ACHN (cell line): ENCODE data around the gene FAM193A.
"Not testable (repeated sequence)": the region's sequence is repeated elsewhere in the genome, so short reads cannot be mapped to it uniquely, and the experiment has no call there.

ENCODE experiments used
- DNase-seq: peaks from one replicate; pipeline ENCODE4 v3.0.0-alpha.2; 2015
- in situ Hi-C: cut with HindIII; loops from 2 replicates; pipeline ENCODE4 v1.10.0; 2017; ENCODE audit warnings: low sequenced_read_pairs, low pct_ligation_motif_present, low pct_unique_long_range_greater_than_20kb

The FAM193A gene

GRCh38 chr4:2512396-2513135 lies 23.9 kb upstream of the FAM193A start:
- no peak for DNase-seq
- in situ Hi-C loops = no loop called here

- DNase-seq, in situ Hi-C loops: not testable (repeated sequence)
Measured at GRCh38 chr4:2514193-2514592, 22.3 kb upstream of the FAM193A start.

- DNase-seq, in situ Hi-C loops: not testable (repeated sequence)
Measured at GRCh38 chr4:2514944-2515343, 21.5 kb upstream of the FAM193A start.

- no peak for DNase-seq
- in situ Hi-C loops = no loop called here
Measured at GRCh38 chr4:2515830-2516550, 20.5 kb upstream of the FAM193A start.

- no peak for DNase-seq
- in situ Hi-C loops = no loop called here
Measured at GRCh38 chr4:2516635-2517034, 19.8 kb upstream of the FAM193A start.

GRCh38 chr4:2526559-2526958 lies 9.9 kb upstream of the FAM193A start:
- in situ Hi-C loops = no loop called here
- no peak for DNase-seq

- in situ Hi-C loops = no loop called here
- DNase-seq = no peak
Measured at GRCh38 chr4:2534904-2535375, 1.5 kb upstream of the FAM193A start.

GRCh38 chr4:2535376-2536192 lies 863 bp upstream of the FAM193A start:
- in situ Hi-C loops = no loop called here
- DNase-seq = peak; percentile 21

GRCh38 chr4:2537011-2537830 lies 774 bp downstream of the FAM193A start:
- in situ Hi-C loops = no loop called here
- peak; percentile 34 for DNase-seq

GRCh38 chr4:2543580-2544191 lies 7.2 kb downstream of the FAM193A start:
- in situ Hi-C loops = not testable (repeated sequence)

GRCh38 chr4:2545321-2546013 lies 9.0 kb downstream of the FAM193A start:
- no peak for DNase-seq
- in situ Hi-C loops = no loop called here

More at GRCh38 chr4:2543580-2544191, 7.2 kb downstream of the FAM193A start:
- not testable (repeated sequence) for DNase-seq

- in situ Hi-C loops = no loop called here
Measured at GRCh38 chr4:2546286-2546823, 9.9 kb downstream of the FAM193A start.

GRCh38 chr4:2546961-2547691 lies 10.7 kb downstream of the FAM193A start:
- in situ Hi-C loops, DNase-seq: not testable (repeated sequence)

More at GRCh38 chr4:2546286-2546823, 9.9 kb downstream of the FAM193A start:
- no peak for DNase-seq

GRCh38 chr4:2551118-2551517 lies 14.7 kb downstream of the FAM193A start:
- in situ Hi-C loops = no loop called here
- DNase-seq = no peak

- in situ Hi-C loops = no loop called here
- no peak for DNase-seq
Measured at GRCh38 chr4:2552806-2553205, 16.4 kb downstream of the FAM193A start.

- DNase-seq = no peak
- in situ Hi-C loops = no loop called here
Measured at GRCh38 chr4:2558301-2558700, 21.9 kb downstream of the FAM193A start.
